HG03521 (cell line): Measurements from ENCODE around the gene GCK.
"Not testable (repeated sequence)": the region's sequence is repeated elsewhere in the genome, so short reads cannot be mapped to it uniquely, and the experiment has no call there.

Source experiments
- ATAC-seq: cut with Tn5 transposase; IDR thresholded peaks from one replicate; pipeline ENCODE4 v1.9.1; 2021; ENCODE audit warnings: mild to moderate bottlenecking, moderate library complexity; ENCODE audit not compliant: unreplicated experiment

Gene GCK

GRCh38 chr7:44210107-44210506, 20.9 kb upstream of the GCK start:
- no peak for ATAC-seq

- no peak for ATAC-seq
These were observed 18.8 kb upstream of the GCK start for GRCh38 chr7:44208085-44208484.

GRCh38 chr7:44206008-44206407, 16.8 kb upstream of the GCK start:
- ATAC-seq: no peak

GRCh38 chr7:44201813-44202212, 12.6 kb upstream of the GCK start:
- ATAC-seq: no peak

GRCh38 chr7:44200699-44201461, 11.6 kb upstream of the GCK start, which contains the start of gene YKT6:
TSS of gene YKT6 (plus strand) at chr7:44200978. CDS start at chr7:44201136, 158 bp downstream.
- peak; percentile 98 for ATAC-seq

GRCh38 chr7:44200163-44200562, 10.9 kb upstream of the GCK start:
- ATAC-seq: not testable (repeated sequence)

- ATAC-seq: no peak
These were observed 8.2 kb upstream of the GCK start for GRCh38 chr7:44197474-44197873.

- no peak for ATAC-seq
These were observed 7.2 kb upstream of the GCK start for GRCh38 chr7:44196450-44196872.

- no peak for ATAC-seq
These were observed 6.7 kb upstream of the GCK start for GRCh38 chr7:44195889-44196288.

- ATAC-seq: no peak
These were observed 5.4 kb upstream of the GCK start for GRCh38 chr7:44194562-44195145.

GRCh38 chr7:44194069-44194468, 4.8 kb upstream of the GCK start:
- no peak for ATAC-seq

GRCh38 chr7:44193011-44193802, 4.0 kb upstream of the GCK start:
- ATAC-seq: no peak

GRCh38 chr7:44191171-44191570, 1.9 kb upstream of the GCK start:
- no peak for ATAC-seq

GRCh38 chr7:44189993-44190872, 994 bp upstream of the GCK start:
- ATAC-seq: no peak

- no peak for ATAC-seq
These were observed 586 bp downstream of the GCK start for GRCh38 chr7:44188480-44189225.

GRCh38 chr7:44187636-44188416, 1.4 kb downstream of the GCK start:
- no peak for ATAC-seq

GRCh38 chr7:44186736-44187135, 2.5 kb downstream of the GCK start:
- no peak for ATAC-seq

GRCh38 chr7:44185729-44186128, 3.5 kb downstream of the GCK start:
- no peak for ATAC-seq

GRCh38 chr7:44184873-44185446, 4.3 kb downstream of the GCK start:
- no peak for ATAC-seq
